Panc1 (cell line): Measurements from ENCODE around the gene PHF14. TPM values are rescaled to one million over a fixed set of nuclear protein-coding genes. Genes with fewer than 3 reads are reported as not detected.

Source experiments
- ATAC-seq: fragments of 200-7000 bp; cut with Tn5 transposase; 2 replicates; pipeline ENCODE4 v1.9.1; 2020; ENCODE audit warnings: mild to moderate bottlenecking, moderate library complexity
- BruUV-seq: library from RNA; stranded (reverse); fragments of 400-500 nt; replicated peaks from 2 replicates; lab custom pipeline; 2021; lab: Mats Ljungman, UMichigan
- CTCF ChIA-PET: fragments of 300-600 bp; sonication (Branson Sonifier 250); formaldehyde crosslinking; loops from one replicate; lab custom pipeline; 2022; ENCODE audit warnings: antibody characterized with exemption; lab: Charles Lee
- POLR2A ChIA-PET: fragments of 300-600 bp; sonication (Branson Sonifier 250); formaldehyde crosslinking; loops from one replicate; lab custom pipeline; 2022; ENCODE audit warnings: antibody characterized with exemption; lab: Charles Lee
- DNase-seq: peaks from one replicate; pipeline ENCODE4 v3.0.0-alpha.2; 2010; ENCODE audit warnings: low read depth, low spot score
- H3K27ac ChIP-seq: 2 replicates; pipeline ENCODE4 v1.5.1; 2011; ENCODE audit warnings: mild to moderate bottlenecking, low read length, inconsistent platforms
- H3K27me3 ChIP-seq: fragments of 200-500 bp; sonication (Bioruptor generic); 2 replicates; pipeline ENCODE4 v1.6.0; 2014; ENCODE audit warnings: low read length, inconsistent platforms; ENCODE audit not compliant: control insufficient read depth, insufficient read depth
- H3K36me3 ChIP-seq: fragments of 200-500 bp; sonication (Bioruptor generic); 2 replicates; pipeline ENCODE4 v1.5.1; 2014; ENCODE audit warnings: inconsistent platforms, mild to moderate bottlenecking, low read length, moderate library complexity; ENCODE audit not compliant: control insufficient read depth, insufficient read depth
- H3K4me1 ChIP-seq: 2 replicates; pipeline ENCODE4 v1.5.1; 2011; ENCODE audit warnings: inconsistent platforms, mild to moderate bottlenecking, low read length, moderate library complexity; ENCODE audit not compliant: control insufficient read depth, insufficient read depth
- H3K4me3 ChIP-seq, 2 experiments: 2 replicates each; pipeline ENCODE4 v1.5.1; 2011 to 2012; ENCODE audit warnings: low read depth in 2 of 2, low read length in 2 of 2, mild to moderate bottlenecking in 2 of 2, inconsistent platforms in 1 of 2, moderate library complexity in 1 of 2
- H3K9me3 ChIP-seq: fragments of 200-500 bp; sonication (Bioruptor generic); 2 replicates; pipeline ENCODE4 v1.5.1; 2014; ENCODE audit warnings: low read depth, mild to moderate bottlenecking, inconsistent platforms, low read length, moderate library complexity; ENCODE audit not compliant: control insufficient read depth, insufficient read depth
- POLR2AphosphoS5 ChIP-seq: IDR thresholded peaks from 2 replicates; pipeline ENCODE4 v1.6.1; 2012; ENCODE audit warnings: mild to moderate bottlenecking, low read depth, low read length, moderate library complexity
- SIN3A ChIP-seq: IDR thresholded peaks from 2 replicates; pipeline ENCODE4 v1.6.1; 2012; ENCODE audit warnings: low read depth, mild to moderate bottlenecking, low read length, moderate library complexity, borderline replicate concordance; ENCODE audit not compliant: insufficient read depth
- TCF7L2 ChIP-seq: IDR thresholded peaks from 2 replicates; pipeline ENCODE4 v1.6.1; 2011; ENCODE audit warnings: mild to moderate bottlenecking, low read depth, low read length, inconsistent platforms
- in situ Hi-C: cut with HindIII; loops from 2 replicates; pipeline ENCODE4 v1.10.0; 2016; ENCODE audit warnings: low sequenced_read_pairs, low pct_unique_long_range_greater_than_20kb
- intact Hi-C: fragments of 100-400 bp; cut with micrococcal nuclease; formaldehyde crosslinking; loops from one replicate; pipeline ENCODE4 v1.10.0; 2022; ENCODE audit not compliant: unreplicated experiment
- total RNA-seq: library from RNA; stranded (reverse); gene quantifications from one replicate; pipeline ENCODE4 v1.2.1, GENCODE V29; 2021; ENCODE audit not compliant: unreplicated experiment
- TF ChIP-seq, protein P1 (sequence below): fragments of 450-650 bp; IDR thresholded peaks from 2 replicates; pipeline ENCODE4 v1.5.1; 2017; ENCODE audit warnings: mild to moderate bottlenecking
- TF ChIP-seq, protein P2 (sequence below), 2 experiments: IDR thresholded peaks; 2 replicates each; pipeline ENCODE4 v1.6.1; 2011 to 2012; ENCODE audit warnings: low read depth in 2 of 2, control low read depth in 1 of 2, low read length in 1 of 2, mild to moderate bottlenecking in 1 of 2, moderate library complexity in 1 of 2; ENCODE audit not compliant: insufficient read depth in 1 of 2

Gene PHF14
- total RNA-seq, 1 experiment from 2014 or later, result 85.6 TPM

DNA sequence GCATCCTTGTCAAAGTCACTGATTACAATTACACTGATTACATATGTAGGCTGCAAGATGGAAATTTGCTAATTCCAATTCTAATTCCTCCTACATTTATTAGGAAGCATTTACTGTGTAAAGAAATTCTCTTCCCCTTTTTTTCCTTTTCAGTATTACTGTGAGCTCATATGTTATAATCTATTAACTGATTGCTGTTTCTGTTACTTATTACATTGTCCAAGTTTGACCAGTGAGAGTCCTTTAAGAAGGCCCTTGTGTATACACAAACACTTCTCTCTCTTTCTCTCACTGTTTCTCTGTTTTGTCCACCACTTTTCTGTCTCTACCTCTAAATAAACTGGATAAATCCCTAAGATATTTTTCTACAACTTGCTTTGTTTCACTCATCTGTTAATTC lies 31.5 kb downstream of the PHF14 start:
- in situ Hi-C loops (no loop called here), intact Hi-C loops (no loop called here)
- ATAC-seq (no peak), DNase-seq (no peak)
- Histone ChIP-seq H3K4me3 (no peak overlapping the region), H3K27ac (no peak overlapping the region), H3K27me3 (no peaks in the 10 kb centered on the region), H3K4me1 (no peaks in the 10 kb centered on the region), H3K36me3 (no peaks in the 10 kb centered on the region), H3K9me3 (no peaks in the 10 kb centered on the region)
- ChIA-PET POLR2A (no interaction called here), CTCF (no interaction called here)
- BruUV-seq, result no TSS peak
- TF ChIP-seq, protein P1, sequence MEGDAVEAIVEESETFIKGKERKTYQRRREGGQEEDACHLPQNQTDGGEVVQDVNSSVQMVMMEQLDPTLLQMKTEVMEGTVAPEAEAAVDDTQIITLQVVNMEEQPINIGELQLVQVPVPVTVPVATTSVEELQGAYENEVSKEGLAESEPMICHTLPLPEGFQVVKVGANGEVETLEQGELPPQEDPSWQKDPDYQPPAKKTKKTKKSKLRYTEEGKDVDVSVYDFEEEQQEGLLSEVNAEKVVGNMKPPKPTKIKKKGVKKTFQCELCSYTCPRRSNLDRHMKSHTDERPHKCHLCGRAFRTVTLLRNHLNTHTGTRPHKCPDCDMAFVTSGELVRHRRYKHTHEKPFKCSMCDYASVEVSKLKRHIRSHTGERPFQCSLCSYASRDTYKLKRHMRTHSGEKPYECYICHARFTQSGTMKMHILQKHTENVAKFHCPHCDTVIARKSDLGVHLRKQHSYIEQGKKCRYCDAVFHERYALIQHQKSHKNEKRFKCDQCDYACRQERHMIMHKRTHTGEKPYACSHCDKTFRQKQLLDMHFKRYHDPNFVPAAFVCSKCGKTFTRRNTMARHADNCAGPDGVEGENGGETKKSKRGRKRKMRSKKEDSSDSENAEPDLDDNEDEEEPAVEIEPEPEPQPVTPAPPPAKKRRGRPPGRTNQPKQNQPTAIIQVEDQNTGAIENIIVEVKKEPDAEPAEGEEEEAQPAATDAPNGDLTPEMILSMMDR, result no peak
- TF ChIP-seq, protein P2, sequence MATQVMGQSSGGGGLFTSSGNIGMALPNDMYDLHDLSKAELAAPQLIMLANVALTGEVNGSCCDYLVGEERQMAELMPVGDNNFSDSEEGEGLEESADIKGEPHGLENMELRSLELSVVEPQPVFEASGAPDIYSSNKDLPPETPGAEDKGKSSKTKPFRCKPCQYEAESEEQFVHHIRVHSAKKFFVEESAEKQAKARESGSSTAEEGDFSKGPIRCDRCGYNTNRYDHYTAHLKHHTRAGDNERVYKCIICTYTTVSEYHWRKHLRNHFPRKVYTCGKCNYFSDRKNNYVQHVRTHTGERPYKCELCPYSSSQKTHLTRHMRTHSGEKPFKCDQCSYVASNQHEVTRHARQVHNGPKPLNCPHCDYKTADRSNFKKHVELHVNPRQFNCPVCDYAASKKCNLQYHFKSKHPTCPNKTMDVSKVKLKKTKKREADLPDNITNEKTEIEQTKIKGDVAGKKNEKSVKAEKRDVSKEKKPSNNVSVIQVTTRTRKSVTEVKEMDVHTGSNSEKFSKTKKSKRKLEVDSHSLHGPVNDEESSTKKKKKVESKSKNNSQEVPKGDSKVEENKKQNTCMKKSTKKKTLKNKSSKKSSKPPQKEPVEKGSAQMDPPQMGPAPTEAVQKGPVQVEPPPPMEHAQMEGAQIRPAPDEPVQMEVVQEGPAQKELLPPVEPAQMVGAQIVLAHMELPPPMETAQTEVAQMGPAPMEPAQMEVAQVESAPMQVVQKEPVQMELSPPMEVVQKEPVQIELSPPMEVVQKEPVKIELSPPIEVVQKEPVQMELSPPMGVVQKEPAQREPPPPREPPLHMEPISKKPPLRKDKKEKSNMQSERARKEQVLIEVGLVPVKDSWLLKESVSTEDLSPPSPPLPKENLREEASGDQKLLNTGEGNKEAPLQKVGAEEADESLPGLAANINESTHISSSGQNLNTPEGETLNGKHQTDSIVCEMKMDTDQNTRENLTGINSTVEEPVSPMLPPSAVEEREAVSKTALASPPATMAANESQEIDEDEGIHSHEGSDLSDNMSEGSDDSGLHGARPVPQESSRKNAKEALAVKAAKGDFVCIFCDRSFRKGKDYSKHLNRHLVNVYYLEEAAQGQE (IDR thresholded peaks at IDR 0.05; ENCODE audit: insufficient read depth in 1 of 2, low read depth in 2 of 2, low read length in 1 of 2), result no peak
- TF ChIP-seq SIN3A (no peak), TCF7L2 (no peak), POLR2AphosphoS5 (no peak)

DNA sequence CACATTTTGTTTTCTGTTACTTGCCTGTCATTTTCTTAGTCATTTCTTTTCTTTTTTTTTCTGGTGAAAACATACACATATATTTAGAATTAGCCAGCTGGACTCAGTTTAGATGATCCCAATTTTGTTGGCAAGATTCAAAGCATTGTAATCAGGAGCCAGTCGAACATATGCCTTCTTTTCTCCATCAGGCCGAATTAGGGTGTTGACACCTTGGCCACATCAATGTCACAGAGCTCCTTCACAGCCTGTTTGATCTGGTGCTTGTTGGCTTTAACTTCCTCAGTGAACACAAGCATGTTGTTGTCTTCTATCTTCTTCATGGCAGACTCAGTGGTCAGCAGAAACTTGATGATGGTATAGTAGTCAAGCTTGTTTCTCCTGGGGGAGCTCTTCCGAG lies 32.6 kb downstream of the PHF14 start:
- POLR2A ChIA-PET, result no interaction called here

More for the DNA sequence above, 32.6 kb downstream of the PHF14 start:
- no TSS peak for BruUV-seq
- DNase-seq, result no peak
- TF ChIP-seq SIN3A (no peak), TCF7L2 (no peak), POLR2AphosphoS5 (no peak)
- TF ChIP-seq, protein P1, result no peak
- TF ChIP-seq, protein P2 (IDR thresholded peaks at IDR 0.05; ENCODE audit: insufficient read depth in 1 of 2, low read depth in 2 of 2, low read length in 1 of 2), result no peak
- H3K27ac ChIP-seq, result no peak overlapping the region
- no peaks in the 10 kb centered on the region for H3K27me3 ChIP-seq
- CTCF ChIA-PET, result no interaction called here
- H3K4me3 ChIP-seq, result no peak overlapping the region
- H3K36me3 ChIP-seq, result no peaks in the 10 kb centered on the region
- intact Hi-C loops (no loop called here), in situ Hi-C loops (no loop called here)
- no peak for ATAC-seq
- H3K9me3 ChIP-seq, result no peaks in the 10 kb centered on the region
- H3K4me1 ChIP-seq, result no peaks in the 10 kb centered on the region
